Neural progenitor cell (in vitro differentiated cells): Measurements from ENCODE around the gene C17orf50. TPM values are rescaled to one million over a fixed set of nuclear protein-coding genes. Genes with fewer than 3 reads are reported as not detected.
A peak's percentile ranks its signal among the peaks of the same experiment; 100 is the strongest.

Experiments used
- DNase-seq: peaks from one replicate; pipeline ENCODE4 v3.0.0-alpha.2; 2016; ENCODE audit warnings: low spot score
- H2AFZ ChIP-seq: fragments of 200-600 bp; sonication (generic); replicated peaks from 2 replicates; pipeline ENCODE4 v1.6.1; 2016; ENCODE audit warnings: antibody characterized with exemption
- H3F3A ChIP-seq: fragments of 200-600 bp; sonication (generic); 2 replicates; pipeline ENCODE4 v1.6.1; 2016; ENCODE audit warnings: antibody characterized with exemption, low read depth
- H3K27ac ChIP-seq: fragments of 200-600 bp; sonication (generic); 2 replicates; pipeline ENCODE4 v1.5.1; 2016; ENCODE audit warnings: mild to moderate bottlenecking
- H3K27me3 ChIP-seq: fragments of 200-600 bp; sonication (generic); 2 replicates; pipeline ENCODE4 v1.6.1; 2016; ENCODE audit warnings: mild to moderate bottlenecking, moderate library complexity
- H3K36me3 ChIP-seq: fragments of 200-600 bp; sonication (generic); 2 replicates; pipeline ENCODE4 v1.5.1; 2016
- H3K4me1 ChIP-seq: fragments of 200-600 bp; sonication (generic); 2 replicates; pipeline ENCODE4 v1.6.1; 2016; ENCODE audit warnings: mixed run types
- H3K4me2 ChIP-seq: fragments of 200-600 bp; sonication (generic); 2 replicates; pipeline ENCODE4 v1.6.1; 2016
- H3K4me3 ChIP-seq: fragments of 200-600 bp; sonication (generic); 2 replicates; pipeline ENCODE4 v1.5.1; 2016
- H3K79me2 ChIP-seq: fragments of 200-600 bp; sonication (generic); 2 replicates; pipeline ENCODE4 v1.6.1; 2016; ENCODE audit warnings: low read depth
- H3K9ac ChIP-seq: fragments of 200-600 bp; sonication (generic); 2 replicates; pipeline ENCODE4 v1.6.1; 2016
- H3K9me3 ChIP-seq: fragments of 200-600 bp; sonication (generic); 2 replicates; pipeline ENCODE4 v1.5.1; 2016; ENCODE audit warnings: low read depth
- H4K20me1 ChIP-seq: fragments of 200-600 bp; sonication (generic); 2 replicates; pipeline ENCODE4 v1.6.1; 2016; ENCODE audit warnings: low read depth
- H3K27ac Mint-ChIP-seq: 3 replicates; pipeline ENCODE4 v1.8.0; 2021; ENCODE audit warnings: mixed read lengths
- H3K27me3 Mint-ChIP-seq: 2 replicates; pipeline ENCODE4 v1.8.0; 2022; ENCODE audit warnings: low read depth, mild to moderate bottlenecking, inconsistent platforms, moderate library complexity, mixed read lengths; ENCODE audit not compliant: insufficient read depth
- H3K36me3 Mint-ChIP-seq: 3 replicates; pipeline ENCODE4 v1.8.0; 2021; ENCODE audit warnings: mixed read lengths
- H3K4me1 Mint-ChIP-seq: 3 replicates; pipeline ENCODE4 v1.8.0; 2021; ENCODE audit warnings: mixed read lengths
- H3K4me3 Mint-ChIP-seq: 3 replicates; pipeline ENCODE4 v1.8.0; 2021; ENCODE audit warnings: mild to moderate bottlenecking, moderate library complexity, mixed read lengths
- H3K9me3 Mint-ChIP-seq: 3 replicates; pipeline ENCODE4 v1.8.0; 2020; ENCODE audit warnings: mixed read lengths
- CTCF ChIP-seq: fragments of 200-600 bp; sonication (generic); IDR thresholded peaks from 2 replicates; pipeline ENCODE4 v1.5.1; 2017; ENCODE audit warnings: antibody characterized with exemption, mild to moderate bottlenecking
- EZH2 ChIP-seq: fragments of 200-600 bp; sonication (generic); IDR thresholded peaks from 2 replicates; pipeline ENCODE4 v1.6.1; 2017; ENCODE audit warnings: antibody characterized with exemption, mild to moderate bottlenecking, moderate library complexity
- EZH2phosphoT487 ChIP-seq: fragments of 200-600 bp; sonication (generic); IDR thresholded peaks from 2 replicates; pipeline ENCODE4 v1.6.1; 2017; ENCODE audit warnings: antibody characterized with exemption
- total RNA-seq: library from RNA; depleted of rRNA; stranded (reverse); fragments of >200 nt; gene quantifications from 2 replicates; pipeline ENCODE4 v1.2.3, GENCODE V29; 2015; ENCODE audit warnings: low replicate concordance

Gene C17orf50
- total RNA-seq, 1 donor from 2014 or later = not detected

GRCh38 chr17:35808962-35809854 lies 48.5 kb downstream of the C17orf50 start, which contains the start of gene TAF15:
TAF15 (plus strand) TSS chr17:35809484; CDS start chr17:35809570, 86 bp downstream.
- H3K4me2 ChIP-seq = peak within 1 kb of the TSS; percentile 95
- no peaks in the 10 kb centered on the region for H3K9me3 ChIP-seq
- peak within 1 kb of the TSS; percentile 100 for H3K27ac Mint-ChIP-seq
- H4K20me1 ChIP-seq = peaks cover 45% of the 10 kb centered on the region
- H3K27ac ChIP-seq = peak within 1 kb of the TSS; percentile 93
- peak; percentile 98 for DNase-seq
- H3K4me3 ChIP-seq = peak within 1 kb of the TSS; percentile 93
- peaks cover 3% of the 10 kb centered on the region for H3K36me3 ChIP-seq
- H3K9me3 Mint-ChIP-seq = no peaks in the 10 kb centered on the region
- peaks cover 18% of the 10 kb centered on the region for H3K4me1 ChIP-seq
- peaks cover 8% of the 10 kb centered on the region for H3F3A ChIP-seq
- no peaks in the 10 kb centered on the region for H3K27me3 ChIP-seq
- H3K27me3 Mint-ChIP-seq = peaks cover 9% of the 10 kb centered on the region
- H3K36me3 Mint-ChIP-seq = peaks cover 6% of the 10 kb centered on the region
- peak within 1 kb of the TSS; percentile 94 for H3K9ac ChIP-seq
- peak within 1 kb of the TSS; percentile 97 for H3K4me3 Mint-ChIP-seq
- peak within 1 kb of the TSS; percentile 89 for H2AFZ ChIP-seq
- TF ChIP-seq EZH2 (no peak), CTCF (peak; percentile 76), EZH2phosphoT487 (no peak)
- H3K4me1 Mint-ChIP-seq = peaks cover 39% of the 10 kb centered on the region
- H3K79me2 ChIP-seq = peaks cover 50% of the 10 kb centered on the region

GRCh38 chr17:35809855-35810461 lies 49.3 kb downstream of the C17orf50 start:
- Histone ChIP-seq H3F3A (peaks cover 6% of the 10 kb centered on the region), H3K79me2 (peaks cover 57% of the 10 kb centered on the region), H3K27me3 (no peaks in the 10 kb centered on the region), H3K4me2 (peak overlapping the region; percentile 95), H3K9ac (peak overlapping the region; percentile 94), H3K27ac (peak overlapping the region; percentile 93), H4K20me1 (peaks cover 53% of the 10 kb centered on the region), H3K4me1 (peaks cover 18% of the 10 kb centered on the region), H3K4me3 (peak overlapping the region; percentile 93), H3K9me3 (no peaks in the 10 kb centered on the region), H3K36me3 (peaks cover 3% of the 10 kb centered on the region), H2AFZ (no peak overlapping the region)
- DNase-seq = no peak
- Mint-ChIP-seq H3K9me3 (no peaks in the 10 kb centered on the region), H3K27ac (peak overlapping the region; percentile 100), H3K36me3 (peaks cover 6% of the 10 kb centered on the region), H3K27me3 (peaks cover 9% of the 10 kb centered on the region), H3K4me3 (peak overlapping the region; percentile 97), H3K4me1 (peaks cover 34% of the 10 kb centered on the region)
- TF ChIP-seq EZH2phosphoT487 (no peak), CTCF (no peak), EZH2 (no peak)

- peak overlapping the region; percentile 56 for H3K4me3 Mint-ChIP-seq
- H3K9me3 Mint-ChIP-seq = no peaks in the 10 kb centered on the region
- peaks cover 38% of the 10 kb centered on the region for H3K4me1 Mint-ChIP-seq
- no peak for TF ChIP-seq EZH2phosphoT487
- TF ChIP-seq EZH2 = no peak
- no peak for TF ChIP-seq CTCF
- H3K4me3 ChIP-seq = peak overlapping the region; percentile 93
- H2AFZ ChIP-seq = no peak overlapping the region
- no peak overlapping the region for H3K27ac ChIP-seq
- H3K9ac ChIP-seq = no peak overlapping the region
- peaks cover 18% of the 10 kb centered on the region for H3K4me1 ChIP-seq
- peaks cover 3% of the 10 kb centered on the region for H3K36me3 ChIP-seq
- H3F3A ChIP-seq = no peaks in the 10 kb centered on the region
- peaks cover 13% of the 10 kb centered on the region for H3K36me3 Mint-ChIP-seq
- peaks cover 9% of the 10 kb centered on the region for H3K27me3 Mint-ChIP-seq
- H3K27me3 ChIP-seq = no peaks in the 10 kb centered on the region
- H3K27ac Mint-ChIP-seq = no peak overlapping the region
- H3K9me3 ChIP-seq = no peaks in the 10 kb centered on the region
- no peak for DNase-seq
- peaks cover 75% of the 10 kb centered on the region for H3K79me2 ChIP-seq
- H4K20me1 ChIP-seq = peaks cover 71% of the 10 kb centered on the region
- H3K4me2 ChIP-seq = peak overlapping the region; percentile 95
These were observed 51.1 kb downstream of the C17orf50 start for GRCh38 chr17:35811759-35812158.
